Measurements from ENCODE around the gene IL16.
"Not testable (repeated sequence)": the region's sequence is repeated elsewhere in the genome, so short reads cannot be mapped to it uniquely, and the experiment has no call there.

The IL16 gene

GRCh38 chr15:81343371-81343770 lies 146.7 kb downstream of the IL16 start:
- DNase-seq (ENCODE audit: low spot score): no peak
- no peak for TF ChIP-seq CTCF (IDR thresholded peaks at IDR 0.05; ENCODE audit: borderline replicate concordance, control extremely low read depth, extremely low read depth, insufficient read depth, missing control alignments)
- in situ Hi-C loops (cut with MboI; ENCODE audit: low sequenced_read_pairs, unreplicated experiment): no loop called here

DNA sequence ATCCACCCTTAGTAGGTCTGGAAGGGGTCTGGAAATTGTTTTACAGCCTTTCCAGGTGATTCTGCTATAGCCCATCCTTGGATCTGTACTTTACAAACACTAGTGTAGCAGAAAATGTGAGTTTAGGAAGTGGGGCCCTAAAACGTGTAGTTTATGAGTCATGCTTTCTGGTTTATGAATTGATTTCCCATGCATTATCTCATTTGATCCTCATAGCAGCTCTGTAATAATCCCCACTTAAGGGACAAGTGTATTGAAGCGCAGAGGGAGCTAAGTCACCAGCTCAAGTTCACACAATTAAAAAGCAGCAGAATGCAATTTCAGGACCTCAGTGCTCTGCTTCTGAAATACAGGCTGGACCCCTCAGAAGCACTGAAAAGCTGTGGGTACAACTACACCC lies 149.9 kb downstream of the IL16 start:
- no peak for DNase-seq (ENCODE audit: low spot score)
- in situ Hi-C loops (cut with MboI; ENCODE audit: low sequenced_read_pairs, unreplicated experiment): no loop called here
- no peak for TF ChIP-seq CTCF (IDR thresholded peaks at IDR 0.05; ENCODE audit: borderline replicate concordance, control extremely low read depth, extremely low read depth, insufficient read depth, missing control alignments)

- in situ Hi-C loops (cut with MboI; ENCODE audit: low sequenced_read_pairs, unreplicated experiment): no loop called here
- TF ChIP-seq CTCF (IDR thresholded peaks at IDR 0.05; ENCODE audit: borderline replicate concordance, control extremely low read depth, extremely low read depth, insufficient read depth, missing control alignments): no peak
- DNase-seq (ENCODE audit: low spot score): no peak
These were observed 151.2 kb downstream of the IL16 start for GRCh38 chr15:81347910-81348309.

DNA sequence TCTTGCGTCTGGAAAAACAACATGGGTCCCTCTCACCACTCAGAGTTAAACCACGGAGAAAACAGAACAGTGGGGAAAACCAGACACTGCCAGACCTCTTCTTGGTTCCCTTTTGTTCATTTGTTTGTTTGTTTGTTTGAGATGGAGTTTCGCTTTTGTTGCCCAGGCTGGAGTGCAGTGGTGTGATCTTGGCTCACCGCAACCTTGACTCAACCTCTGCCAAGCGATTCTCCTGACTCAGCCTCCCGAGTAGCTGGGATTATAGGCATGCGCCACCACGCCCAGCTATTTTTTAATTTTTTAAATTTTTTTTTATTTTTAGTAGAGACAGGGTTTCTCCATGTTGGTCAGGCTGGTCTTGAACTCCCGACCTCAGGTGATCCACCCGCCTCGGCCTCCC lies 152.0 kb downstream of the IL16 start:
- DNase-seq (ENCODE audit: low spot score); in situ Hi-C loops (cut with MboI; ENCODE audit: low sequenced_read_pairs, unreplicated experiment): not testable (repeated sequence)

GRCh38 chr15:81349271-81349670 lies 152.6 kb downstream of the IL16 start:
- in situ Hi-C loops (cut with MboI; ENCODE audit: low sequenced_read_pairs, unreplicated experiment): no loop called here
- TF ChIP-seq CTCF (IDR thresholded peaks at IDR 0.05; ENCODE audit: borderline replicate concordance, control extremely low read depth, extremely low read depth, insufficient read depth, missing control alignments): no peak
- no peak for DNase-seq (ENCODE audit: low spot score)

- in situ Hi-C loops (cut with MboI; ENCODE audit: low sequenced_read_pairs, unreplicated experiment): no loop called here
- DNase-seq (ENCODE audit: low spot score): no peak
- no peak for TF ChIP-seq CTCF (IDR thresholded peaks at IDR 0.05; ENCODE audit: borderline replicate concordance, control extremely low read depth, extremely low read depth, insufficient read depth, missing control alignments)
These were observed 155.0 kb downstream of the IL16 start for GRCh38 chr15:81351651-81352050.

GRCh38 chr15:81356252-81356651 lies 159.6 kb downstream of the IL16 start:
- DNase-seq (ENCODE audit: low spot score): no peak
- no peak for TF ChIP-seq CTCF (IDR thresholded peaks at IDR 0.05; ENCODE audit: borderline replicate concordance, control extremely low read depth, extremely low read depth, insufficient read depth, missing control alignments)
- in situ Hi-C loops (cut with MboI; ENCODE audit: low sequenced_read_pairs, unreplicated experiment): no loop called here
